GM19438 (cell line): Measurements from ENCODE around the gene DGKB.
"Not testable (repeated sequence)": the region's sequence is repeated elsewhere in the genome, so short reads cannot be mapped to it uniquely, and the experiment has no call there.

Source experiments
- ATAC-seq: cut with Tn5 transposase; IDR thresholded peaks from one replicate; pipeline ENCODE4 v1.9.1; 2021; ENCODE audit warnings: low read depth; ENCODE audit not compliant: unreplicated experiment

Gene DGKB

DNA sequence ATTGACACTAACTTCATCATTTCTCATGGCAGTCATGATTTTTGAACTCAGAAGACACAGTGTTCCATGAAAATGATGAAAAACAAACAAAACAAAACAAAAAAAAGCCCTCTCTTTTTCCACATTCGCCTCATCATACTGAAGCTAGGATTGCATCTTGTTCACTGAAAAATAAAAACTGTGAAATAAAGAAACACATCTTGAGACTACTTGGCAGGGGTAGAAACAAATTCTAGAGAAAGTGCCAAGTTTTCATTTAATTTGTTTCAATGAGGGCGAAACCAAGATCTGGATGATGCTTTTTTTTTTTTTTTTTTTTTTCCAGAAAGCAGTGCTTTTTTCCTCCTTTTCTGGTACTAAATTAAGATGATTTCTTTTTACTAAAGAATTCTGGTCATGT lies 562.7 kb downstream of the DGKB start:
- no peak for ATAC-seq

DNA sequence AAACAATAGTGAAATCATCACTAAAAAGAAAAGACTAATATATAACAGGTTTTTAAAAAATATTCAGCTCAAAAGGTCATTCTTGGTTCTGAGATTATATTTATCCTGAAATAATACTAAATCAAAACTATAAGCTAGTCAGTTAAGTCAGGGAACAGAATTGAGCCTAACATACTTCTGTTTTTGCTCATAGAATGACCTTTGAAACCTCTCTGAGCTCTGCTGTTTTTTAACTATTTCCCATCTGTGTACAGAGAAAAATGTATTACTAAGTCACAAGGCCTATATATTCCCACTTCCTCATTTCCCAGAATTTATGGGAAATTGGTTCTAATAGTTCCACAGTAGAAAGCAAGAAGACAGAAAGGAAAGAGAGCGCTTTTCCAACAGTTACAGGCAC lies 566.3 kb downstream of the DGKB start:
- no peak for ATAC-seq

DNA sequence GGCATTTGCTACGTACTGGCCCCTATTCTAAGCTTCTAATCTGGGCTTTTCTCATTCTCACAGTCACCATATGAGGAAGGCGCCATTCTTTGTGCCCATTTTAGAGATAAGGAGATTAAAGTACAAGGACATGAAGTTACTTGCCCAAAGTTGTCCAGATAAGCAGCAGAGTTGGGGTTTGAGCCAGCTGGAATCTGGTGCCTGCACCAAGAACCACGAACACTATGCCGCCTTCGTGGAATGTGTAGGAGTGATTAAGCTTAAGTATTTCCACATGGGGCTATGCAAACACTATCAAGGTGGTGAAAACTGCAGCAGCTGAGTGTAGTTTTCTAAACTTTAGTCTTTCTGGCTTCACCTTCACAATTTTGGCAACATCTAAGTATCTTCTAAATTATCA lies 570.4 kb downstream of the DGKB start:
- no peak for ATAC-seq

DNA sequence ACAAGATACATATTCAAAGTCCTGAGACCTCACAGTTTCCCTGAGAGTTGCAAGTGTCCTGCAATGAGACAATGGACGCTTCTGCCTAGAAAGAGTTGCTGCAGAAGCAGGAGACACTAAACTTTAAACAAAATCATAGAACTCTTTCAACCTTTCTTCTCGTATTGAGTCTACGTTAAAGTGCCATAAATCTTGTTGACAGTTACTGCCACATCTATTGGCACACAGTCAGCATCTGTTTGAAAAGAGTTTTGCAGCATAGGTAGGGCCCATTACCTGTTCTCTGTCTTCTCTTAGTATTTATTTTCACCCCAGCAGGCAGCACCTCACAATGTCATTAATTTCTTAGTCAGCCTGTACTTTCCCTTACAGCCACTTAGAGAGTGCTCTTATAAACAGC lies 577.8 kb downstream of the DGKB start:
- ATAC-seq: no peak

DNA sequence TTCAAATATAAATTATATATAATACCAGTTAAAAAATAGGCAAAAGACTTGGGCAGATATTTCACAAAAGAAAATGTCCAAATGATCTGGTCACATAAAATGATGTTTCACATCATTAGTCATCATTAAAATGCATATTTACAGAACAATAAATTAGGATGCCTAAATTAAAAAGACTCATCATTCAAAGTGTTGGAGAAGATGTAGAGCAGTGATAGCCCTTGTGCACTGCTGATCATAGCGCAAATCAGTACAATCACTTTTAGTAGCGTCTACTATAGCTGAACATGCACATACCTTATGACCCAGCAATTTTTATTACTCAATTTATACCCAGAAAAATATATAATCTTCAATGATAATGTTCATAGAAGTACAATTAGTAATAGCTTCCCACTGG lies 579.8 kb downstream of the DGKB start:
- no peak for ATAC-seq

DNA sequence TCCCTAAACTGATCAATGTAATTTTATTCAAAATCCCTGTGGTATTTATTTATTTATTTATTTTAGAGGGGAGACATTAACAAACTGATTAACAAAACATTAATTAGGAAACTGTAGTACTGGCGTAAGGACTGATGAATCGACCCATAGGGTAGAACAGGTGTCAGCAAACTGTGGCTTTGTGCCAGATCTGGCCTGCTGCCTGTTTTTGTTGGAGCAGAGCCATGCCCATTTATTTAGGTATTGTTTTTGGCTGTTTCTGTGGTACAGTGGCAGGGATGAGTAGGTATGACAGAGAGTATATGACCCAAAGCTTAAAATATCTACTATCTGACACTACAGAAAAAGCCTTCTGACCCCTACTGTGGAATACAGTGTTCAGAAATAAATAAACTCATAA lies 580.6 kb downstream of the DGKB start:
- ATAC-seq: no peak

DNA sequence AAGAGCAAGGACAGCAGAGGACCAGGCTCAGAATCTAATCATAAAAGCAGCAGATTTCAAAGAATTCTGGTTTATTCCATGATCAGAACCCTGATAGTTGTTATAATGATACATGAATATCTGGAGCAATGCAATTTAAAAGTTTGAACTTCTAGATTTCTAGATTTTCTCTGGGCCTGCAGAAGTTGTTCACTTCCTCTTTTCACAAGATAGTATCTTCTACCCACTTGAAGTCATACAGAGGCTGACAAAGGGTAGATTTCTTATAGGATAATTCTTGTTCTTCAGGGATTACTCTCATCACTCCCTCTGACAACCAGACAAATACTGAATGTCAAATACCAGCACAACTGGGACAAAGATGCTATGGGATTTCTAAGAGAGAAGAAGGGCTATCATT lies 593.1 kb downstream of the DGKB start:
- no peak for ATAC-seq

DNA sequence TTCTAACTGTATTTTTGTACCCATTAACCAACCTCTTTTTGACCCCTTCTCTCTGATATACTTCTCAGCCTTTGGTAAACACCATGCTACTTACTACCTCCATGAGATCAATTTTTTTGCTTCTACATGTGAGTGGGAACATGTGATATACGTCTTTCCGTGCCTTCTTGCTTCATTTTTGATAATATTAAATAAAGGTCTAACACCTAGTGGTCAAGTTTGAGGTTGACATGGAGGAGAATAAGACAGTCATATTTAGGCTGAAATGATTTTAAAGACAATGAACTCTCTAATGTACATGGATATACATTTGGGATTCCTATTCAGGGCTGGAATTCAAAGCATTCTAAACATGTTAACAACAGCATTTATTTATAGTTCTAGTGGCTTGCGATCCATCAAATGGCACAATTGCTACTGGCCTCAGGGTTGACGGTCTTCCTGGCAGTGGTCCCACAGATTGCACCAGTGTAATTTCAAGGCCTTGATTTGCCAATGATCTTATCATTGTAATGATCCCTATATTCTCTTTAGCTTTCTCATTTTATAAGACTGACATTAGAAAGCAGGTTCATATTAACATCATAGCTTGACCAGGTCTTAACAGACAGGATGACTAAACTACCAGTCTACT lies 597.2 kb downstream of the DGKB start:
- no peak for ATAC-seq

DNA sequence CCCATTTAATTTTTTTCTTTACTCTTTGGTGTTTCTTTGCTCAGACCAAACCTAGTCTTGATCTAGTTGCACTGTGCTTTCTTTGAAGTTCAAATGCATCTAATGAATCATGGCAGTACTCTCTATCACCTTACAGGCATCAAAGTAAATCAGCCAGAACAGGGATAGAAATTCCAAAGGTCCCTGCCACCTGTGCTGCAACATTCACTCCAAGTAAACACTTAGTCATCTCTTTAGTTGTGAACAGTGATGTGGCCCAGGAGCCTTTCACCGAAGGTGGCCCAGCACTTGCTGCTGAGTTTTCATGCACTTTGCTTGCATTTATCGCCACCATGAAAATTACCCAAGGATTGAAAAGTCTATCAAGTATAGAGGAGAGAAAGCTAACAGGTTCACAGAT lies 599.0 kb downstream of the DGKB start:
- no peak for ATAC-seq

DNA sequence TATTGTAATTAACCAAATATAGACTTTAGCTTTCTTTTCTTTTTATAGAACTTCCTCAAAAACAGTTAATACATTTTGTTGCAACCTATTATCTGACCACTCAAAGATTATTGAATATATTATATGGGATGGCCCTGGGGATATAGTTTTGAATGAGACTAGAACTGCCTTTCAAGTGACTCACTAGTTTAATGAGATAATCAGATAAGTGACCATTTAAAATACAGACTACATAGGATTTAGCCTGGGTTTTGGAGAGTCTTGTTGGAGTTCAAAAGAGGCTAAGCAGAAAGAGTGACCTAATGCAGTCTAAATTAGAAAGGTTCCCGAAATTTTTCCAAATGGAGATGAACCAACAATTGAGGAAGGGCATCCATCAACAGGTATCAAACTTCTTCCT lies 607.9 kb downstream of the DGKB start:
- no peak for ATAC-seq

DNA sequence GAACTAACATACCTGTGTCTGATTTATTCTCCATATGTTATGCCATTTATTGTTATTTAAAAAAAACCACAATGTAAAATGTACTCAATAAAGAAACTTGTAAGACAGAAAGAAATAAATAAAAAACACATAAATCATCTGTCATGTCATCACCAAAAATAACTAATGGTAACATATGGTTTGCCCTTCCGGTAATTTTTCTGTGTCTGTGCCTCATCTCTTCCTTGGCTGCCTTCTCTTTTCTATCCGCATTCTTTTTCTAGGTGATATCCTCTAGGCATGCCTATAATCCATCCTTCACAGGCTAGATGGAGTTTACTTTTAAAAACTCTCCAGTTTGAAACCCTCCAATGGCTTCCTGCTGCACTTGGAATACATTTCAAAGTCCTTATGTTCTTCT lies 609.1 kb downstream of the DGKB start:
- ATAC-seq: no peak

DNA sequence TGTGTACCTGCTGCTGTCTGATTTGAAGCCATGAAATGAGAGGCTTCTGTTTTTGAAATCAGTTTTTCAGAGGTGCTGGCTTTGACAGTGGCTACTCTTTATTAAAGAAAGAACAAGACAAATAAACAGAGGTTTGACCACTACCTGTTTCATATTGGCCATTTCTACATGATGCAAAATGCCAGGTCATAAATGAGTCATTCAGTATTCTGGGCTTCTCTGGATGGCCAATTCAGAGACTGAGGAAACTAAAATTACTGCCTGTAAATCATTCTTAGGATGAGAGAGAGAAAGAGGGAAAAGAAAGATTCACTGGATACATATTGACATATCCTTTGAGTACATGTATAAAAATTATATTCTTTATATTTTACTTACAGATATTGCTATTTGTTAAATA lies 609.8 kb downstream of the DGKB start:
- no peak for ATAC-seq

DNA sequence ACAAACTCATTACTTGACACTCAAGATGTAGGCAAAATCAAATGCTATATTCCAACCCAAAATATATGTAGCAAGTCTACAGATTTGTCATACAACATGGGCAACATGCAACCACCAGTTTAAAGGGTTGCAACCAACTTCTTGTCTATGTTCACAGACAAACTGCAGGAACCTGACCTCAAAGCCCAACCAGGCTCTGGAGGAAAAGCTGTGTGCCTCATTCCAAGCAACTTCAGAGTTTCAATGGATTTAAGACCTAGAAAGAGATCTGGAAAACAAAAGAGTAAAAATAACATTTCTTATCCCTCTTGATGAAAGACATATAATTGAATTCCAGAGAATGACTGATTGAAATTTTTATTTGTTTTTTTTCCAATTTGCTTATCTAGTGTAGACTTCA lies 612.6 kb downstream of the DGKB start:
- no peak for ATAC-seq

DNA sequence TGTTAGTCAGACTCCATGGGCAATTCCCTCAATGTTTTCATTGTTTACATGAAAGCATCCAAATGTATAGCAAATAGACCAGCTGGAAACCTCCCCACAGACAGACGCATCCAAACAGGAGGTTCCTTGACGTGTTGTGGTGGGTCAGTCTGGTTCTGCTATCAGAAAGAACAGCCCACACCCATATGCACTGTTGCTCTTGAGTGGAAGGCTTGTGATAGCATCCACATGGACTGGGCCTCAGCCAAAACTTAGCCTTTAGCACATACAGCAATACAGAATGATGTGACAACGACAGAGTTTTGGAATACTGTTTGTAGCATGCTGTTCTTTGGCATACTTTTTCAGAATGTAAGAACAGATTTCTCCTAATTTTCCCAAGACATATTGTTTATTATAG lies 613.9 kb downstream of the DGKB start:
- ATAC-seq: no peak

DNA sequence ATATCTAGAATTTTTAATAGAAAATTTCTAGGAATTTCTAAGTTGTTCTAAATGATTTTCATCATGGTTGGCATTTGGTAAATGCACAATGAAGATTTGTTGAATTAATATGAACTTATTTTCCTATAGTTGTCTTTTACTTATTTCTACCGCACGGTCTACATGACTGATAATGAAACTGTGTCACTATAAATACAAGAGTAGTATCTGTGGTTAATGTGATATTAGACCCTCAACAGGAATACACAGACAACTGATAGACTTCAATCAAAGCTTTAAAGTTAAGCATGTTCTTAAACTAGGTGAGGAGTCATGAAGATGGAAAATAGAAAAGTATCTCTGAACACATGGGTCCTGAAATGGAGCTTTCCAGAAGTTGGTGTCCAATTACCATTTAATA lies 615.2 kb downstream of the DGKB start:
- ATAC-seq: no peak

DNA sequence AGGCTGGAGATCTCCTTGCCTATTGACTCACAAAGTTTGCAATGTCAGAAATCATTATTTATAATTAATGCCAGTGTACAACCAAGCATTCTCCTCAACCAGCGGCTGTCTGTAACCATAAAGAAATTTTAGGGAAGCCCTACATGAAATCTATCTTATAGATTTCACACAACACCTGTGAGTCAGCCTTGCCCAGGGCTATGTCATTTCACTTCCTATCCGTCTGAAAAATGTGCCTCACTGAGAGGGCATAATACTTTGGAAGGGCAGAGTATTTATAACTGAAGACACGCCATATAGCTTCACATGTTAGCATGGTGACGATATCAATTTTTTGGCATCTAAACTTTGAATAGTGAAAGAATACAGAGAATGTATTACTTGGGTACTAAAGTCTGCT lies 616.5 kb downstream of the DGKB start:
- no peak for ATAC-seq

DNA sequence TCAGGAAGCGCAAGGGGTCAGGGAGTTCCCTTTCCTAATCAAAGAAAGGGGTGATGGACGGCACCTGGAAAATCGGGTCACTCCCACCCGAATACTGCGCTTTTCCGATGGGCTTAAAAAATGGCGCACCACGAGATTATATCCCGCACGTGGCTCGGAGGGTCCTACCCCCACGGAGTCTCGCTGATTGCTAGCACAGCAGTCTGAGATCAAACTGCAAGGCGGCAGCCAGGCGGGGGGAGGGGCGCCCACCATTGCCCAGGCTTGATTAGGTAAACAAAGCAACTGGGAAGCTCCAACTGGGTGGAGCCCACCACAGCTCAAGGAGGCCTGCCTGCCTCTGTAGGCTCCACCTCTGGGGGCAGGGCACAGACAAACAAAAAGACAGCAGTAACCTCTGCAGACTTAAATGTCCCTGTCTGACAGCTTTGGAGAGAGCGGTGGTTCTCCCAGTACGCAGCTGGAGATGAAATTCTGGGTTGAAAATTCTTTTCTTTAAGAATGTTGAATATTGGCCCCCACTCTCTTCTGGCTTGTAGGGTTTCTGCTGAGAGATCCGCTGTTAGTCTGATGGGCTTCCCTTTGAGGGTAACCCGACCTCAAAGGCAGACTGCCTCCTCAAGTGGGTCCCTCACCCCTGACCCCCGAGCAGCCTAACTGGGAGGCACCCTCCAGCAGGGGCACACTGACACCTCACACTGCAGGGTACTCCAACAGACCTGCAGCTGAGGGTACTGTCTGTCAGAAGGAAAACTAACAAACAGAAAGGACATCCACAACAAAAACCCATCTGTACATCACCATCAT lies 623.3 kb downstream of the DGKB start:
- ATAC-seq: not testable (repeated sequence)

DNA sequence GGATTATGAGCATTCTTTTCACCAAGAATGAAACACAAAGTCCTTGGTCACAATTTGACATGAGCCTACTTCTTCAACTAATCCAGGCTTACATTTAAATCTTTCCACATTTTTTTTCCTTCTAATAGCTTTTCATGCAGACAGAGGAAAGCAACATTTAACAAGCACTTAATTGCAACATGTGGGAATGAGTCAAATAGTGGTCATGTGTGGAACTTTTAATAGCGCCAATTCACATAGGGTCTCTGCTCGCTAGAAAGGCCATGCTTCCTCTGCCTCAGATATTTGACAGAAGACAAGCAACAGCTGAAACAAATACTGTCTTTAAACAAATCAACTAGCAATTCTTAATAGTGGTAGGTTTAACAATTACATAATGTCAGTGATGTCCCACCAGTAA lies 627.2 kb downstream of the DGKB start:
- no peak for ATAC-seq

DNA sequence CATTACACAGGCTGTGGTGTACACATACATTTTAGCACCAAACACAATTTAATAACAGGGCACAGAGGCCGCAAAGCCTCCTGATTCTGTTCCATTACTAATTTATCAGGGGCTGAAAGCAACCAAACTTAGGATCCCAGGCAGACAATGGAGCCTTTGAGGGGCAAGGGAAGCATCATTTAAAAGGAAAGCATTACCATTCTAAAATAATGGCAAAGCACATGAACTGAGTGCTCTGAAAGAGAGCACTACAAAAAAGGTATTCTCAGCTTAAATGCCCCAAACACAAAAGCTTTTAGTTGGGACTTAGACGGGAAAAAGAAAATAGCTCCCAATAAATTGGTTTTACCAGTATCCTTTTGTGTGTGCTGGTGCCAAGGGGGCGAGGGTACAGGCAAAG lies 631.1 kb downstream of the DGKB start:
- ATAC-seq: no peak

DNA sequence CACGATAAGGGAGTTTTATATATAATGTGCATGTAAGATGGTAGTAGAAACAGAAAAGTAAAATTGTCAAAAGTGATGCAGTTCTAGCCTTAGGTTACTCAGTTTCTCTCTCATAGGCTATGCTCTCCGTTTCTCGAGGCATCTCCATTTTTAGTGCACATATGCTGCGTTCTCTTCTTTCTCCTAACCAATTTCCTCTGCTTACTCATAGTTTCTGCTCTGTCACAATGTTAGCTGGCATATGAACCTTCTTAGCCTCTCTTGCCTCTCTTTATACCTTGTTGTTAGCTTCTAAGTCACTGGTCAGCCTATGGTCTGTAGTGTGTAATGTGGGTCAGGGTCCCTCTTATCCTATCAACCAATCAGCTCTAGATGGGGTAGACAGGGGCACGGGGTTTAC lies 632.5 kb downstream of the DGKB start:
- ATAC-seq: no peak

DNA sequence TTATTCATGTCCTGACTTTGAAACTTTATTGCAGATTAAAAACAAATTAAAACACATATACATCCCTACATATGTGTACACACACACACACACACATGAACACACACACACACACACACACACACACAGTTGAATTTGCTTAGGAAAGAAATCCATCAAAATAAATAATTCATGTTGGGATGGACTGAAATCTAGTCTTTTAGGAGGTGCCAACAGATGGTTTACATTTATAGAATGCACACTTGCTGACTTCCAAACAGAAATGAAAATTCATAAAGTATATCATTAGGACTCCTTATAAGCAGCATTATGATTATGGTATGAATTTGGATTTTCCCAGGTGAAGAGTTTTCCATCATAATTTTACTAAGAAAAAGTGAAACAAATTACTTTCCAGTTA lies 642.5 kb downstream of the DGKB start:
- ATAC-seq: no peak

DNA sequence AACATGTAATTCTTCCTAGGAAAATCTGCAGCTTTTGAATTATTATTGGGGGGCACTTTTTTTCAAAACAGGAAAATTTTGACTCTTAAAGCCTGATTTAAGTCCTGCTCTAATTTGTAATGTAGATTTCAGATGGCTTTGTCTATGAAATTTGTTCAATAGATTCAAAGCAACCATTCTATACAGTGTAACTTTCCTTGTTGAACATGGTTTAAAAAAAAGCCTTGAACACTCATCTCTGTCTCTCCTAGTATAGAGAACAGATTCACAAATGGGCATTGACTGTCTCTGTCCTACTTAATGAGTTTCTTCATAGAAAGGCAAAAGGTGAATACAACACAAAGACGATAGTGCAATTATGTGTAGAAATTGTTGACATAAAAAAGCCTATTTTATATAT lies 643.7 kb downstream of the DGKB start:
- no peak for ATAC-seq

DNA sequence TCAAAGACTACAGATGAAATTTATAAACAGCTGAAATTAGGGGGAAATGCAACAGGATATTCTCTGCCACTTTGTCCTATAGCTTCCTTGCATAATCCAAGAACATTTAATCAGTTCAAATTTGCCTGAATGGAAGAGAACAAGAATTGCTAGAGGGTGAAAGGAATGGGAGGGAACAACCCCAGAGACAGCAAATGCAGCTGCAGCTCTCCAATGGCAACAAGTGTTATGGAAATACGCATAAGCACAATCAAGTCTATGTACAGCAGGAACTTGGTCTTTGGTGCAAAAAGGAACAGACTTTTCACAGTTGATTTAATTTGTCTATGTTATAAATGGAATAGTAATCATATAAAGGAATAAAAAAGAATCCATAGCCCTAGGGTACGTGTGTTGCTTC lies 644.1 kb downstream of the DGKB start:
- no peak for ATAC-seq
